DOHH2 (cell line): ENCODE results near the gene TMC8.

Experiments used
- CTCF ChIP-seq: fragments of 200-600 bp; sonication (generic); IDR thresholded peaks from one replicate; pipeline ENCODE4 v1.5.1; 2014; ENCODE audit warnings: antibody characterized with exemption, mild to moderate bottlenecking, low read depth, low read length; ENCODE audit not compliant: poor library complexity, severe bottlenecking
- EZH2phosphoT487 ChIP-seq: fragments of 200-600 bp; sonication (generic); IDR thresholded peaks from 2 replicates; pipeline ENCODE4 v1.6.1; 2017; ENCODE audit warnings: borderline replicate concordance, mild to moderate bottlenecking, antibody characterized with exemption, low read length, moderate library complexity, mixed read lengths

- no peak for TF ChIP-seq CTCF
- no peak for TF ChIP-seq EZH2phosphoT487
Observed at GRCh38 chr17:78175643-78175981, 45.0 kb downstream of the TMC8 start.
